Gastrocnemius medialis (tissue), 4 donors: Measurements from ENCODE around the gene TSC22D3.

Experiments used
- CTCF ChIP-seq, 5 experiments: fragments of 450-650 bp in 3 of 5; fragments of 200-600 bp in 2 of 5; sonication (generic) in 2 of 5; IDR thresholded peaks in 4 of 5; conservative IDR thresholded peaks in 1 of 5; 1 replicate in 4 of 5; 2 replicates in 1 of 5; pipeline ENCODE4 v1.5.1; 2016 to 2019; ENCODE audit warnings: antibody characterized with exemption in 5 of 5, mild to moderate bottlenecking in 3 of 5, moderate library complexity in 3 of 5
- POLR2A ChIP-seq, 2 donors: fragments of 450-650 bp; IDR thresholded peaks; one replicate each; pipeline ENCODE4 v1.6.1; 2017; ENCODE audit warnings: antibody characterized with exemption in 2 of 2, mild to moderate bottlenecking in 2 of 2, moderate library complexity in 2 of 2

- TF ChIP-seq POLR2A (IDR thresholded peaks at IDR 0.05) (no peak), CTCF (IDR thresholded peaks at IDR 0.05 in 4 of 5, conservative IDR thresholded peaks at IDR 0.05 in 1 of 5) (no peak)
Measured at GRCh38 chrX:107715331-107716117, 60.1 kb downstream of the TSC22D3 start.
